ENCODE results near the gene CHST11.

DNA sequence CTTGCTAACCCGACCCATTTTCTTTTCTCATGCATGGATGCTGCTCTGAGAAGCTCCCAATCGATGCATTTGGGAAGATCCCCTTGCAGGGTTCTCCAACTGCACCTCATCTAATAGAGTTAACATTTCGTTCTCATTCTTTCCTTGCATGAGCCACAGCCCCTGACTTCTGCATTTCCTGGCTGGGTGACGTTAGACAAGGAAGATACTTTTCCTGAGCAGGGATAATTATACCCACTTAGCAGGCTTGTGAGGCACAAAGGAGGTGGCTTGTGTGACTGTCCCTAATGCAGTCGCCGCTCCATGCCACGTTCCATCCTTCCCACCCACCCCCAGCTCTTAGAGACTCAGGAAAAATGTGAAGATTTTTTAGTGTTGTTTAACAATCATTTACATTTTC is 195.1 kb downstream of the CHST11 start:
- TF ChIP-seq POLR2A (IDR thresholded peaks at IDR 0.05) (no peak), CTCF (IDR thresholded peaks at IDR 0.05) (no peak), POLR2AphosphoS5 (IDR thresholded peaks at IDR 0.05) (no peak)

All from breast epithelium (tissue), 3 donors.